22Rv1 (cell line): ENCODE measurements around the gene SH3BP5.

Experiments used
- ZFX ChIP-seq: fragments of 450-650 bp; IDR thresholded peaks from 2 replicates; pipeline ENCODE4 v1.6.1; 2017; ENCODE audit warnings: antibody characterized with exemption, borderline replicate concordance
- TF ChIP-seq, protein P1 (sequence below): fragments of 450-650 bp; IDR thresholded peaks from 2 replicates; pipeline ENCODE4 v1.5.1; 2017; ENCODE audit warnings: mild to moderate bottlenecking

DNA sequence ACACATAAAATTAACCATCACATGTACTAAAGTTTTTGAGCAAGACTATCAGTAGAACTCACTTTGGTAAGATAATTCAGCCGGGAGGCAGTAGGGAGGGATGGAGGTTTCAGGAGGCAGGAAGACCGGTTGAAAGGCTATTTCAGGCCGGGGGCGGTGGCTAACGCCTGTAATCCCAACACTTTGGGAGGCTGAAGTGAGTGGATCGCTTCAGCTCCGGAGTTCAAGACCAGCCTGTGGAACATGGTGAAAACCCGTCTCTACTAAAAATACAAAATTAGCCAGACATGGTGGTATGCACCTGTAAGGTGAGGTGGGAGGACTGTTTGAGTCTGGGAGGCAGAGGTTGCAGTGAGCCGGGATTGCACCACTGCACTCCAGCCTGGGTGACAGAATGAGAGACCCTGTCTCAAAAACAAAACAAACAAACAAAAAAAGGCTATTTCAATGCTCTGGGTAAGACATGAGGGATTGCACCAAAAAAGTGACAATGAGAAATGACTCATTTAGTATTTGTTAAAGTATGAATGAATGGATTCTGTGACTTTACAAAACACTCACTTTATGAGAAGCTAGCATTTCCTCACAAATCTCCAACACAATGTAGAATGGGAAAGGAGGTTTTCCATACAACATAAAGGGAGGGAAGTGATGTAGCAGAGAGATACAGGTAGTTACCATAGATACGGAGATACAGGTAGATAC, 43.9 kb downstream of the SH3BP5 start:
- TF ChIP-seq, protein P1, sequence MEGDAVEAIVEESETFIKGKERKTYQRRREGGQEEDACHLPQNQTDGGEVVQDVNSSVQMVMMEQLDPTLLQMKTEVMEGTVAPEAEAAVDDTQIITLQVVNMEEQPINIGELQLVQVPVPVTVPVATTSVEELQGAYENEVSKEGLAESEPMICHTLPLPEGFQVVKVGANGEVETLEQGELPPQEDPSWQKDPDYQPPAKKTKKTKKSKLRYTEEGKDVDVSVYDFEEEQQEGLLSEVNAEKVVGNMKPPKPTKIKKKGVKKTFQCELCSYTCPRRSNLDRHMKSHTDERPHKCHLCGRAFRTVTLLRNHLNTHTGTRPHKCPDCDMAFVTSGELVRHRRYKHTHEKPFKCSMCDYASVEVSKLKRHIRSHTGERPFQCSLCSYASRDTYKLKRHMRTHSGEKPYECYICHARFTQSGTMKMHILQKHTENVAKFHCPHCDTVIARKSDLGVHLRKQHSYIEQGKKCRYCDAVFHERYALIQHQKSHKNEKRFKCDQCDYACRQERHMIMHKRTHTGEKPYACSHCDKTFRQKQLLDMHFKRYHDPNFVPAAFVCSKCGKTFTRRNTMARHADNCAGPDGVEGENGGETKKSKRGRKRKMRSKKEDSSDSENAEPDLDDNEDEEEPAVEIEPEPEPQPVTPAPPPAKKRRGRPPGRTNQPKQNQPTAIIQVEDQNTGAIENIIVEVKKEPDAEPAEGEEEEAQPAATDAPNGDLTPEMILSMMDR: no peak
- TF ChIP-seq ZFX: no peak
